ENCODE data around the gene FBLN2.

The FBLN2 gene

DNA sequence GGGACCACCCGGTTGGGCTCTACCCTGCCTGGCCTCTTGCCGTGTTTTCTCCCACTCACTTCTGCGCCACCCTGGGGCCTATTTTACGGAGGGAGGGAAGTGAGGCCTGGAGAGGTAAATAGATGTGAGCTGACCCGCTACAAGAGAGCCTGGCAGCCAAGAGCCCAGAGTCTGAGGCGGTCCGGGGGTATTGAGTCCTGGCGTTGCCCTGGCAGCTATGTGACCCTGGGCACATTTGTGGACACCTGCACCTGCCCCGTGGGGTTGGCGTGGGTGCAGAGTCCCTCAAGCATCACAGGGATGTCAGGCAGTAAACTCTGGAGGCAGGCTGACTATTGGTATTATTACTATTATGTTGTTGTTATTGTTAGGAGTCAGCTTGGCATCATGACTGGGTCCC lies 85.7 kb downstream of the FBLN2 start:
- H3K36me3 ChIP-seq (replicated peaks), result no peaks in the 10 kb centered on the region
- no peak for TF ChIP-seq CTCF (IDR thresholded peaks at IDR 0.05; ENCODE audit: low read depth, low read length, missing control alignments)
- H3K4me3 ChIP-seq (ENCODE audit: low read depth, low read length), result no peak overlapping the region
- DNase-seq, result no peak
- H3K27me3 ChIP-seq (replicated peaks), result no peaks in the 10 kb centered on the region
- no peak overlapping the region for H3K27ac ChIP-seq
- in situ Hi-C loops (cut with HindIII; ENCODE audit: low pct_ligation_motif_present, low sequenced_read_pairs), result loop anchor here (25.0 kb wide), 1 partner anchor 122 kb away; no protein-coding TSS in a partner anchor

DNA sequence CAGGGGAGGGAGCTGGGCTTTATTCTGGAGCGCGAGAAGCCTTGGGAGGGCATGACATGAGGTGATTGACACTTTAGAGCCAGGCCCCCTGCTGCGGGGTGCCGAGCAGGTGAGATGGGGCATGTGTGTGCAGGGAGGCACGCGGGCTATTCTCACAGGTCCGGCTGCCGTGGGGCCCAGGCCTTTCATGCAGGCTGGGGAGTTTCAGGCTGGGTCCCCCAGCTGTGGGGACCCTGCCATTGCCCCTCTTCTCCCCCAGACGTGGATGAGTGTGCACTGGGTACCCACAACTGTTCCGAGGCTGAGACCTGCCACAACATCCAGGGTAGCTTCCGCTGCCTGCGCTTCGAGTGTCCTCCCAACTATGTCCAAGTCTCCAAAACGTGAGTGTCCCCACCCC lies 87.3 kb downstream of the FBLN2 start:
- H3K4me3 ChIP-seq (ENCODE audit: low read depth, low read length), result no peak overlapping the region
- H3K36me3 ChIP-seq (replicated peaks), result no peaks in the 10 kb centered on the region
- in situ Hi-C loops (cut with HindIII; ENCODE audit: low pct_ligation_motif_present, low sequenced_read_pairs), result loop anchor here (25.0 kb wide), 1 partner anchor 124 kb away; no protein-coding TSS in a partner anchor
- H3K27me3 ChIP-seq (replicated peaks), result no peaks in the 10 kb centered on the region
- DNase-seq, result no peak
- H3K27ac ChIP-seq, result no peak overlapping the region
- no peak for TF ChIP-seq CTCF (IDR thresholded peaks at IDR 0.05; ENCODE audit: low read depth, low read length, missing control alignments)

DNA sequence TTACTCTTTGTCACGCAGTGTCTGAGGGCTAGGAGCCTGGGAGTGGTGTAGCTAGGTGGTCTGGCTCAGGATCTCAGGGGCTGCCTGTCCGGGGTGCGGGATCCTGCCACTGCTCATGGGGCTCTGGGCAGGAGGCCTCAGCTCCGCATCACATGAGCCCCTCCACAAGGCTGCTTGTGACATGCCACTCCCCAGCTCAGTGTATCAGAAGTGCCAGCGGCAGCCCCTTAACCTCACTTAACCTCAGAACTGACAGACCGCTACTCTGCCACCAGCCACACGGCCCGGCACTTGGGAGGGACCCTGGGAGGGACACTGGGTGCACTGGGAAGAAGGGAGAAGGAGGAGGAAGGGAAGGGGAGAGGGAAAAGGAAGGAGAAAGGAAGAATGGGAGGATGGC lies 87.9 kb downstream of the FBLN2 start:
- DNase-seq, result no peak
- no peaks in the 10 kb centered on the region for H3K27me3 ChIP-seq (replicated peaks)
- no peaks in the 10 kb centered on the region for H3K36me3 ChIP-seq (replicated peaks)
- TF ChIP-seq CTCF (IDR thresholded peaks at IDR 0.05; ENCODE audit: low read depth, low read length, missing control alignments), result no peak
- H3K27ac ChIP-seq, result no peak overlapping the region
- in situ Hi-C loops (cut with HindIII; ENCODE audit: low pct_ligation_motif_present, low sequenced_read_pairs), result loop anchor here (25.0 kb wide), 1 partner anchor 125 kb away; no protein-coding TSS in a partner anchor
- H3K4me3 ChIP-seq (ENCODE audit: low read depth, low read length), result no peak overlapping the region

- Histone ChIP-seq H3K27ac (no peak overlapping the region), H3K4me3 (ENCODE audit: low read depth, low read length) (no peak overlapping the region), H3K27me3 (replicated peaks) (no peaks in the 10 kb centered on the region), H3K36me3 (replicated peaks) (no peaks in the 10 kb centered on the region)
- no peak for TF ChIP-seq CTCF (IDR thresholded peaks at IDR 0.05; ENCODE audit: low read depth, low read length, missing control alignments)
- in situ Hi-C loops (cut with HindIII; ENCODE audit: low pct_ligation_motif_present, low sequenced_read_pairs), result loop anchor here (25.0 kb wide), 1 partner anchor 125 kb away; no protein-coding TSS in a partner anchor
- no peak for DNase-seq
Measured at GRCh38 chr3:13637311-13637891, 88.5 kb downstream of the FBLN2 start.

DNA sequence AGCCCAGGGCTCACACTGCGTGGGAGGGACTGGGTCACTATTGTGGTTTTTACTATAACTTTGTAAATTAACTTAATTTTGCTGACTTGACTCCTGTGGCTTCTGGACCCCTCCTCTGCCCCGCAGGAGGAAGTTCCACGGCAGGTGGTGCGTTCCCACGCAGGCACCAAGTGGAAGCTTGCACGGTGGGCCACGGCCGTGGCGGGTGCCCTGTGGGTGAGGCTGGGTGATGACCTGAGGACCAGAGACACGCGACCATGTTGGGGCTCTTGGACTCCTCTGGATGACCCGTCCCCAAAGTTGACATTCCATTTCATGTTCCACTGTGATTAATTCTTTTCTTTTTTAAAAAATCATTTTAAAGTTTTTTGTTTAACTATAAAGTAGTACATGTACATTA lies 89.0 kb downstream of the FBLN2 start:
- Histone ChIP-seq H3K4me3 (ENCODE audit: low read depth, low read length) (no peak overlapping the region), H3K36me3 (replicated peaks) (no peaks in the 10 kb centered on the region), H3K27me3 (replicated peaks) (no peaks in the 10 kb centered on the region), H3K27ac (no peak overlapping the region)
- DNase-seq, result no peak
- no peak for TF ChIP-seq CTCF (IDR thresholded peaks at IDR 0.05; ENCODE audit: low read depth, low read length, missing control alignments)
- in situ Hi-C loops (cut with HindIII; ENCODE audit: low pct_ligation_motif_present, low sequenced_read_pairs), result loop anchor here (25.0 kb wide), 1 partner anchor 126 kb away; no protein-coding TSS in a partner anchor

GRCh38 chr3:13638927-13639326 lies 90.0 kb downstream of the FBLN2 start:
- Histone ChIP-seq H3K27me3 (replicated peaks) (no peaks in the 10 kb centered on the region), H3K36me3 (replicated peaks) (no peaks in the 10 kb centered on the region), H3K4me3 (ENCODE audit: low read depth, low read length) (no peak overlapping the region), H3K27ac (no peak overlapping the region)
- in situ Hi-C loops (cut with HindIII; ENCODE audit: low pct_ligation_motif_present, low sequenced_read_pairs), result loop anchor here (25.0 kb wide), 1 partner anchor 127 kb away; no protein-coding TSS in a partner anchor
- no peak for DNase-seq
- no peak for TF ChIP-seq CTCF (IDR thresholded peaks at IDR 0.05; ENCODE audit: low read depth, low read length, missing control alignments)

All from brain microvascular endothelial cell (primary cell).